Measurements from ENCODE around the gene YARS1.

GRCh38 chr1:32780005-32780404 is 37.2 kb downstream of the YARS1 start:
- TF ChIP-seq CTCF (IDR thresholded peaks at IDR 0.05; ENCODE audit: low read depth, low read length): no peak
- TF ChIP-seq EZH2phosphoT487 (IDR thresholded peaks at IDR 0.05; ENCODE audit: low read depth): no peak

Measured in OCI-LY3 (cell line).